Body of pancreas (tissue), 4 donors: Measurements from ENCODE around the gene PIP4P1.

Source experiments
- POLR2A ChIP-seq, 3 donors: fragments of 450-650 bp; IDR thresholded peaks; one replicate each; pipeline ENCODE4 v1.6.1; 2016; ENCODE audit warnings: antibody characterized with exemption in 3 of 3, mild to moderate bottlenecking in 2 of 3
- TF ChIP-seq, protein P1 (sequence below), 7 experiments: fragments of 450-650 bp in 4 of 7; fragments of 200-600 bp in 3 of 7; sonication (generic) in 3 of 7; IDR thresholded peaks; one replicate each; pipeline ENCODE4 v1.5.1; 2016 to 2019; ENCODE audit warnings: antibody characterized with exemption in 7 of 7

DNA sequence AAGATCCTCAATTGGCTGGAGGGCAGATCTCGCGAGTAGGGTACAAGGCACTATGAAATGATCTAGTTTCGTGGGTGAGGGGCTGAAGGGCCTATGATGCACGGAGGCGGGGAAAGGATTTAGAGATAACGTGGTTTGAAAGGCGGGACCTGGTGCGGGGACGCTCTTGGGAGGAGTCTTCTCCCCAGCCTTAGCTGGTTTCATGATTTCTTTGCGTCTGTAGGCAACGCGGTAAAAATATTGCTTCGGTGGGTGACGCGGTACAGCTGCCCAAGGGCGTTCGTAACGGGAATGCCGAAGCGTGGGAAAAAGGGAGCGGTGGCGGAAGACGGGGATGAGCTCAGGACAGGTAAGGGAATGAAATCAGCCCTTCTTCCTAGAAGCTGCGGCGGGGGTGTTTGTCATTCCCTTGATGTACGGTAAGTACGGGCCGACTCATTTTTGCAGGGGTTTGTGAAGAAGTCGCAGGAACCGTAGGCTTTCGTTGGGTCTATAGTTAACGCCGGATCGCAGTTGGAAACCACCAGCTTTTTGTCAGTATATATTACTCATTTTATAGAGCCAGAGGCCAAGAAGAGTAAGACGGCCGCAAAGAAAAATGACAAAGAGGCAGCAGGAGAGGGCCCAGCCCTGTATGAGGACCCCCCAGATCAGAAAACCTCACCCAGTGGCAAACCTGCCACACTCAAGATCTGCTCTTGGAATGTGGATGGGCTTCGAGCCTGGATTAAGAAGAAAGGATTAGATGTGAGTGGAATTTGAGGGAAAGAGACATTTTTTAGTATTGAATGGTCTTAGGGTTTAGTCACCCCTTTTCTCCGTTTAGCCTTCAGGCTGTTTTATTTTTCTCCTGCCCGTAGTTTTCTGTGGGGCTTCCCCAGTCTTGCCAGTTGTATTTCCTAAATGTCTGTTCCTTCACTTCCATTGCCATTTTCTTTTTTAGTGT is 5.6 kb downstream of the PIP4P1 start:
- TF ChIP-seq, protein P1, sequence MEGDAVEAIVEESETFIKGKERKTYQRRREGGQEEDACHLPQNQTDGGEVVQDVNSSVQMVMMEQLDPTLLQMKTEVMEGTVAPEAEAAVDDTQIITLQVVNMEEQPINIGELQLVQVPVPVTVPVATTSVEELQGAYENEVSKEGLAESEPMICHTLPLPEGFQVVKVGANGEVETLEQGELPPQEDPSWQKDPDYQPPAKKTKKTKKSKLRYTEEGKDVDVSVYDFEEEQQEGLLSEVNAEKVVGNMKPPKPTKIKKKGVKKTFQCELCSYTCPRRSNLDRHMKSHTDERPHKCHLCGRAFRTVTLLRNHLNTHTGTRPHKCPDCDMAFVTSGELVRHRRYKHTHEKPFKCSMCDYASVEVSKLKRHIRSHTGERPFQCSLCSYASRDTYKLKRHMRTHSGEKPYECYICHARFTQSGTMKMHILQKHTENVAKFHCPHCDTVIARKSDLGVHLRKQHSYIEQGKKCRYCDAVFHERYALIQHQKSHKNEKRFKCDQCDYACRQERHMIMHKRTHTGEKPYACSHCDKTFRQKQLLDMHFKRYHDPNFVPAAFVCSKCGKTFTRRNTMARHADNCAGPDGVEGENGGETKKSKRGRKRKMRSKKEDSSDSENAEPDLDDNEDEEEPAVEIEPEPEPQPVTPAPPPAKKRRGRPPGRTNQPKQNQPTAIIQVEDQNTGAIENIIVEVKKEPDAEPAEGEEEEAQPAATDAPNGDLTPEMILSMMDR (IDR thresholded peaks at IDR 0.05): no peak
- no peak for TF ChIP-seq POLR2A (IDR thresholded peaks at IDR 0.05)
